GM19025 (cell line): Measurements from ENCODE around the gene WDR4.
"Not testable (repeated sequence)": the region's sequence is repeated elsewhere in the genome, so short reads cannot be mapped to it uniquely, and the experiment has no call there.

ENCODE experiments used
- ATAC-seq: cut with Tn5 transposase; IDR thresholded peaks from one replicate; pipeline ENCODE4 v1.9.1; 2021; ENCODE audit warnings: mild to moderate bottlenecking, low read depth, moderate library complexity; ENCODE audit not compliant: unreplicated experiment

Gene WDR4

GRCh38 chr21:42883921-42884320 is 4.6 kb upstream of the WDR4 start:
- ATAC-seq: no peak

GRCh38 chr21:42880352-42880751 is 1.0 kb upstream of the WDR4 start:
- no peak for ATAC-seq

GRCh38 chr21:42878678-42878992 is 704 bp downstream of the WDR4 start:
- peak; percentile 9 for ATAC-seq

- not testable (repeated sequence) for ATAC-seq
Measured at GRCh38 chr21:42875811-42876210, 3.5 kb downstream of the WDR4 start.

GRCh38 chr21:42873096-42873495 is 6.2 kb downstream of the WDR4 start:
- ATAC-seq: no peak

GRCh38 chr21:42868196-42868595 is 11.1 kb downstream of the WDR4 start:
- ATAC-seq: no peak

- no peak for ATAC-seq
Measured at GRCh38 chr21:42865776-42866160, 13.6 kb downstream of the WDR4 start.

GRCh38 chr21:42864815-42865775 is 14.2 kb downstream of the WDR4 start:
- ATAC-seq: no peak

- no peak for ATAC-seq
Measured at GRCh38 chr21:42864286-42864685, 15.1 kb downstream of the WDR4 start.

GRCh38 chr21:42863504-42863870 is 15.9 kb downstream of the WDR4 start:
- no peak for ATAC-seq

- ATAC-seq: no peak
Measured at GRCh38 chr21:42862774-42863503, 16.4 kb downstream of the WDR4 start.

- no peak for ATAC-seq
Measured at GRCh38 chr21:42861848-42862400, 17.4 kb downstream of the WDR4 start.

- no peak for ATAC-seq
Measured at GRCh38 chr21:42861311-42861847, 18.0 kb downstream of the WDR4 start.

GRCh38 chr21:42860345-42860744 is 19.0 kb downstream of the WDR4 start:
- ATAC-seq: no peak

GRCh38 chr21:42859891-42860230 is 19.5 kb downstream of the WDR4 start:
- ATAC-seq: no peak

GRCh38 chr21:42858957-42859890 is 20.1 kb downstream of the WDR4 start:
- ATAC-seq: no peak

- no peak for ATAC-seq
Measured at GRCh38 chr21:42858185-42858847, 21.0 kb downstream of the WDR4 start.

- no peak for ATAC-seq
Measured at GRCh38 chr21:42857216-42857615, 22.1 kb downstream of the WDR4 start.

- no peak for ATAC-seq
Measured at GRCh38 chr21:42855937-42856335, 23.4 kb downstream of the WDR4 start.
